HepG2 (cell line): ENCODE results near the gene VWCE. TPM values are rescaled to one million over a fixed set of nuclear protein-coding genes. Genes with fewer than 3 reads are reported as not detected.

Source experiments
- AGO2 ChIP-seq: fragments of 200-400 bp; formaldehyde crosslinking; optimal IDR thresholded peaks from 2 replicates; pipeline ENCODE3; 2017; ENCODE audit warnings: mild to moderate bottlenecking, low read depth, low read length, moderate library complexity
- ATF7 ChIP-seq, 2 experiments: fragments of 450-650 bp in 1 of 2; sonication (generic) in 1 of 2; formaldehyde crosslinking in 1 of 2; IDR thresholded peaks; 2 replicates each; pipeline versions ENCODE4 v1.4.0 to v1.6.1; 2016 to 2020; ENCODE audit warnings: antibody characterized with exemption in 1 of 2, mild to moderate bottlenecking in 1 of 2, missing genetic modification reagents in 1 of 2
- CBX2 ChIP-seq, 2 experiments: fragments of 200-600 bp in 1 of 2; sonication (generic); formaldehyde crosslinking in 1 of 2; IDR thresholded peaks; 2 replicates each; pipeline versions ENCODE4 v1.7.0 to v1.8.1; 2018 to 2022; ENCODE audit warnings: low read depth in 2 of 2, low read length in 1 of 2, mild to moderate bottlenecking in 1 of 2, missing genetic modification reagents in 1 of 2
- CC2D1A ChIP-seq: sonication (generic); formaldehyde crosslinking; IDR thresholded peaks from 2 replicates; pipeline ENCODE4 v1.8.1; 2023; ENCODE audit warnings: mild to moderate bottlenecking, missing genetic modification reagents
- DNMT3B ChIP-seq: conservative IDR thresholded peaks from 2 replicates; pipeline ENCODE4 v1.6.1; 2016; ENCODE audit warnings: missing biosample characterization, control low read depth
- ELF1 ChIP-seq: sonication (generic); formaldehyde crosslinking; IDR thresholded peaks from 2 replicates; pipeline ENCODE4 v1.4.0; 2020; ENCODE audit warnings: missing genetic modification reagents
- FOSL2 ChIP-seq: sonication (generic); formaldehyde crosslinking; IDR thresholded peaks from 2 replicates; pipeline ENCODE4 v1.4.0; 2020; ENCODE audit warnings: missing genetic modification reagents
- GPBP1L1 ChIP-seq: sonication (generic); formaldehyde crosslinking; IDR thresholded peaks from 2 replicates; pipeline ENCODE4 v1.5.0; 2020; ENCODE audit warnings: mild to moderate bottlenecking, missing genetic modification reagents
- HMG20B ChIP-seq: conservative IDR thresholded peaks from 2 replicates; pipeline ENCODE4 v1.6.1; 2016; ENCODE audit warnings: missing genetic modification reagents, missing compliant biosample characterization
- KAT8 ChIP-seq: IDR thresholded peaks from 2 replicates; pipeline ENCODE4 v1.6.1; 2016; ENCODE audit warnings: missing genetic modification reagents, missing compliant biosample characterization
- KDM2A ChIP-seq: sonication (generic); formaldehyde crosslinking; IDR thresholded peaks from 2 replicates; pipeline ENCODE4 v1.4.0; 2020; ENCODE audit warnings: low read depth, missing genetic modification reagents, borderline replicate concordance
- MIXL1 ChIP-seq: IDR thresholded peaks from 2 replicates; pipeline ENCODE4 v1.6.1; 2016
- MYPOP ChIP-seq: sonication (generic); formaldehyde crosslinking; IDR thresholded peaks from 2 replicates; pipeline ENCODE4 v1.8.1; 2023; ENCODE audit warnings: mild to moderate bottlenecking, moderate library complexity, missing genetic modification reagents
- NCOA2 ChIP-seq: sonication (generic); formaldehyde crosslinking; IDR thresholded peaks from 2 replicates; pipeline ENCODE4 v1.8.0; 2022; ENCODE audit warnings: inconsistent platforms
- NFIB ChIP-seq: sonication (generic); formaldehyde crosslinking; IDR thresholded peaks from 2 replicates; pipeline ENCODE4 v1.9.0; 2021; ENCODE audit warnings: missing genetic modification reagents, mild to moderate bottlenecking, borderline replicate concordance
- PAF1 ChIP-seq: IDR thresholded peaks from 2 replicates; pipeline ENCODE4 v1.6.1; 2016; ENCODE audit warnings: missing genetic modification reagents, missing compliant biosample characterization
- PPARG ChIP-seq: conservative IDR thresholded peaks from 2 replicates; pipeline ENCODE4 v1.6.1; 2016; ENCODE audit warnings: missing biosample characterization, missing genetic modification reagents
- PRPF4 ChIP-seq: fragments of 200-400 bp; formaldehyde crosslinking; IDR thresholded peaks from 2 replicates; pipeline ENCODE4 v1.6.1; 2016; ENCODE audit warnings: low read length, low read depth; ENCODE audit not compliant: poor library complexity, severe bottlenecking
- SCMH1 ChIP-seq: sonication (generic); formaldehyde crosslinking; IDR thresholded peaks from 2 replicates; pipeline ENCODE4 v1.9.0; 2021; ENCODE audit warnings: missing genetic modification reagents, mild to moderate bottlenecking, borderline replicate concordance
- ZFP36L1 ChIP-seq: sonication (generic); formaldehyde crosslinking; IDR thresholded peaks from 2 replicates; pipeline ENCODE4 v1.8.0; 2022; ENCODE audit warnings: mild to moderate bottlenecking, missing genetic modification reagents, moderate library complexity
- ZIK1 ChIP-seq: sonication (generic); formaldehyde crosslinking; IDR thresholded peaks from 2 replicates; pipeline ENCODE4 v1.5.0; 2020; ENCODE audit warnings: mild to moderate bottlenecking, low read depth, missing genetic modification reagents, borderline replicate concordance
- ZNF20 ChIP-seq: sonication (generic); formaldehyde crosslinking; IDR thresholded peaks from 2 replicates; pipeline ENCODE4 v1.4.0; 2020; ENCODE audit warnings: mild to moderate bottlenecking, moderate library complexity, missing genetic modification reagents
- ZNF274 ChIP-seq: sonication (generic); formaldehyde crosslinking; IDR thresholded peaks from 2 replicates; pipeline ENCODE4 v1.5.1; 2020; ENCODE audit warnings: mild to moderate bottlenecking, missing genetic modification reagents
- ZNF44 ChIP-seq: sonication (generic); formaldehyde crosslinking; IDR thresholded peaks from 2 replicates; pipeline ENCODE4 v1.5.1; 2020; ENCODE audit warnings: mild to moderate bottlenecking, missing genetic modification reagents
- ZNF510 ChIP-seq: sonication (generic); formaldehyde crosslinking; IDR thresholded peaks from 2 replicates; pipeline ENCODE4 v1.4.0; 2020; ENCODE audit warnings: low read depth, mild to moderate bottlenecking, missing genetic modification reagents
- ZNF616 ChIP-seq: sonication (generic); formaldehyde crosslinking; IDR thresholded peaks from 2 replicates; pipeline ENCODE4 v1.5.0; 2020; ENCODE audit warnings: low read depth, mild to moderate bottlenecking, missing genetic modification reagents
- polyA plus RNA-seq, 8 experiments: library from polyadenylated mRNA; depleted of rRNA in 3 of 8; stranded (reverse) in 7 of 8; unstranded in 1 of 8; fragments of >200 nt; fragmentation: Illumina TruSeq in 4 of 8; extraction: Trizol in 4 of 8; gene quantifications; 2 replicates each; pipeline versions ENCODE4 v1.2.1 to v1.2.3, GENCODE V29; 2011 to 2016; ENCODE audit warnings: low read depth in 4 of 8, missing spikeins in 1 of 8, mixed read lengths in 1 of 8; ENCODE audit not compliant: insufficient read depth in 1 of 8
- total RNA-seq, 5 experiments: library from RNA; depleted of rRNA; stranded (reverse); fragments of >200 nt; fragmentation: Illumina TruSeq; extraction: Trizol; gene quantifications; 2 replicates each; pipeline ENCODE4 v1.2.3, GENCODE V29; 2016; ENCODE audit warnings: low read depth in 1 of 5
- TF ChIP-seq, protein P1 (sequence below): IDR thresholded peaks from 2 replicates; pipeline ENCODE4 v1.6.1; 2018; ENCODE audit warnings: missing genetic modification reagents, mild to moderate bottlenecking, missing compliant biosample characterization

The VWCE gene
- total and polyA plus RNA-seq, 2 of the 13 experiments (the other 11 are each of a cell fraction or from before 2014, with no cell fraction given), result 27.6 to 58.3 TPM

DNA sequence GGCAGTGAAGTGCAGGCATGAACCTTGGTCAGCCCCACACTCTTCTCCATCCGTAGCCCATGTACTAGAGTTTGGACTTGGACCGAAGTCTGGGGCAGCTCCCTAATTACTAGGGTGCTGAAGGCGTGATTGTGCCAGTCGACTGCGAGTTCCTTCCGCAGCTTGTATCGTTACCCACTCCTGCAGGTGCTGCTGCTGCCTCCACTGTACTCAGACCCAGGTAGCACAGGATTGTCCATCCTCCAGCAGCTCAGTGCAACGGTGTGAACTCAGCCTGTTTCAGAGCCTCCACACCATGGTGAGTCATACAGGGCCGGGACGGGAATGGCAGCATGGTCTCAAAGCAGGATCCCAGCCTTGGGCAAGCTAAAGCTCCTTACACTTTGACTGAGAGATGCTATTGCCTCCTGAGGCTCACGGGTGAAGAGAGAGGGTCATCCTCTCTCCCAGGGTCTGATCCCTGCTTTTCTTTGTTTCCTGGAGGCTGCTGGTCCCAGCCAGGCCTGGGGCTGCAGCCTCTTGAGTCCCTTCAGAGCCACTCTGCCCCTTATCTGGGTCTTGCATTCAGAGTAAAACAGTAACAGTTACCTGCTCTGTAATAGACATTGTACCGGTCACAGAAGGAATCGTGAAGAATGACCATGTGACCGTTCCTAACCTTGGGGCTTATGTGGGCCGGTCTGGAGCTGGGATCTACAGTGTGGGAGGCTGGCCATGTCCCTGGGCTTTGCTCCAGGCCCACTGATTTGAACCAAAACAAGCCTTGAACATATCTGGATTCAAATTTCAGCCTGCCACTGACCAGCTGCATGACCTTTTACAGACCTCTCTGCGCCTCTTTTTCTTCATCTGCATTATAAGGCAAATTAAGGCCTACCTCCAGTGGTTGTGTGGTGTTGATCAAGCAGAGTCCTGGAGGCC is 39.6 kb upstream of the VWCE start (continued):
- TF ChIP-seq GPBP1L1 (no peak), MIXL1 (peak; percentile 89), KAT8 (CRISPR knock-in tag) (peak; percentile 22; the same call in 1 of the 2 replicates), ZNF616 (CRISPR knock-in tag) (0 out of 2 replicates have a peak, but pooled peaks have one; percentile 20), PAF1 (CRISPR knock-in tag) (0 out of 2 replicates have a peak, but pooled peaks have one; percentile 53), AGO2 (no peak), ZNF20 (no peak), ZNF510 (CRISPR knock-in tag) (0 out of 2 replicates have a peak, but pooled peaks have one; percentile 62), DNMT3B (CRISPR knock-in tag) (0 out of 2 replicates have a peak, but pooled peaks have one; percentile 55), PRPF4 (no peak), NCOA2 (CRISPR knock-in tag) (peak; percentile 30; the same call in 1 of the 2 replicates), ZNF44 (CRISPR knock-in tag) (no peak), SCMH1 (CRISPR knock-in tag) (no peak), ELF1 (no peak), ZFP36L1 (CRISPR knock-in tag) (no peak; the same call in 1 of the 2 replicates), MYPOP (CRISPR knock-in tag) (peak; percentile 12; the same call in 1 of the 2 replicates), ZIK1 (peak; percentile 61; the same call in 1 of the 2 replicates), ATF7 (IDR thresholded peaks at IDR 0.05) (no peak), ATF7 (CRISPR knock-in tag; IDR thresholded peaks at IDR 0.05) (no peak), HMG20B (CRISPR knock-in tag) (0 out of 2 replicates have a peak, but pooled peaks have one; percentile 8), KDM2A (peak; percentile 73), FOSL2 (CRISPR knock-in tag) (peak; percentile 95), ZNF274 (CRISPR knock-in tag) (peak; percentile 62; the same call in 1 of the 2 replicates), PPARG (CRISPR knock-in tag) (no peak), CBX2 (IDR thresholded peaks at IDR 0.05; ENCODE audit: low read depth, low read length) (no peak), CBX2 (CRISPR knock-in tag; IDR thresholded peaks at IDR 0.05; ENCODE audit: low read depth) (no peak), NFIB (CRISPR knock-in tag) (no peak), CC2D1A (CRISPR knock-in tag) (no peak)
- TF ChIP-seq, protein P1, sequence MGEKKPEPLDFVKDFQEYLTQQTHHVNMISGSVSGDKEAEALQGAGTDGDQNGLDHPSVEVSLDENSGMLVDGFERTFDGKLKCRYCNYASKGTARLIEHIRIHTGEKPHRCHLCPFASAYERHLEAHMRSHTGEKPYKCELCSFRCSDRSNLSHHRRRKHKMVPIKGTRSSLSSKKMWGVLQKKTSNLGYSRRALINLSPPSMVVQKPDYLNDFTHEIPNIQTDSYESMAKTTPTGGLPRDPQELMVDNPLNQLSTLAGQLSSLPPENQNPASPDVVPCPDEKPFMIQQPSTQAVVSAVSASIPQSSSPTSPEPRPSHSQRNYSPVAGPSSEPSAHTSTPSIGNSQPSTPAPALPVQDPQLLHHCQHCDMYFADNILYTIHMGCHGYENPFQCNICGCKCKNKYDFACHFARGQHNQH (CRISPR knock-in tag), result peak; percentile 47; the same call in 1 of the 2 replicates
